ENCODE measurements around the gene CCDC124.

DNA sequence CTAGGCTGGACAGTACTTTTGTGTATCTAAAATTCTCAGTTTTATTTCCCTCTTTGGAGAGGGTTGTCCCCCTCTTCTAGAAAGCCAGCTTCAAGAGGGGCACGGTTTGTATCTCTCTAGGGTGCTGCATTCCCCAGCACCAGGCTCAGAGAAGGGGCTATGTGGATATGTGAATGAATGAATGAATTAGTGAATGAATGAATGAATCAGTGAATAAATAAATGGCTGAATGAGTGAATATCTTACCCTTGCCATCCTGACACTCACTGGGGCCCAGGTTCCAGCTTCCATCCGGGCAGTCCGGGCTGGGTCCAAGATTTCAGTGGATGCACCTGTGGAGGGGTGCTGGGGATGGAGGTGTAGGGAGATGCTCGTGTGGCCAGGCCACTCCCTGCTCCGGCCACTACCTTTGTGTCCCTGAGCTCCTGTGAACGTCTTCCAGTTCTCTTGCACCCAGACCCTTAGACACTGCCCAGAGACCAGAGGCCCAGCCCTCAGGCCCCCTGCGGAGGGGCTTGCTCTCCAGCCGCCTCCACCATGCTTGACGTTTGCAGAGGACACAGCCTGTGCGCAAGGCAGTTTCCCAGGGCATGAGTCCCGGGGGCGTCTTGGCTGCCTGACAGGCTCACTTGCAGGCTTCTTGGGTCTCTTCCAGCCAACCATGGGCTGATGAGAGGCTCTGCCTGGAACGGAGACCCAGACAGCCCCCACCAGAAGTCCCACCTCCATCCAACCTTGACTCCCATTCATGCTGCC, 31.3 kb downstream of the CCDC124 start:
- TF ChIP-seq CTCF (IDR thresholded peaks at IDR 0.05), result no peak
- TF ChIP-seq POLR2A (IDR thresholded peaks at IDR 0.05), result no peak

Data from thyroid gland (tissue), 4 donors.